IMR-90 (cell line): ENCODE measurements around the gene AFAP1L1. TPM values are rescaled to one million over a fixed set of nuclear protein-coding genes. Genes with fewer than 3 reads are reported as not detected.

Experiments used
- ATAC-seq: fragments of 200-7000 bp; cut with Tn5 transposase; 2 replicates; pipeline ENCODE4 v1.9.1; 2020; ENCODE audit warnings: low read depth, mild to moderate bottlenecking, moderate library complexity
- BruUV-seq: library from RNA; stranded (reverse); fragments of 400-500 nt; replicated peaks from 2 replicates; lab custom pipeline; 2021; lab: Mats Ljungman, UMichigan
- CTCF ChIA-PET: fragments of 300-600 bp; formaldehyde crosslinking; extraction: SDS; loops from one replicate; lab custom pipeline; 2021; ENCODE audit warnings: antibody characterized with exemption; lab: Yijun Ruan, JAX
- POLR2A ChIA-PET: fragments of 300-600 bp; sonication (Branson Sonifier 250); formaldehyde crosslinking; loops from one replicate; lab custom pipeline; 2022; ENCODE audit warnings: antibody characterized with exemption; ENCODE audit not compliant: unreplicated experiment; lab: Charles Lee
- DNase-seq: peaks from one replicate; pipeline ENCODE4 v3.0.0; 2013
- H2AFZ ChIP-seq: replicated peaks from 2 replicates; pipeline ENCODE3; 2013; ENCODE audit warnings: low read length, mild to moderate bottlenecking; ENCODE audit not compliant: poor library complexity
- H2AK5ac ChIP-seq: 2 replicates; pipeline ENCODE4 v1.6.1; 2013; ENCODE audit warnings: low read depth, low read length, inconsistent platforms
- H2AK9ac ChIP-seq: replicated peaks from 2 replicates; pipeline ENCODE3; 2013; ENCODE audit warnings: mild to moderate bottlenecking, low read depth, low read length, moderate library complexity; ENCODE audit not compliant: poor library complexity
- H2BK120ac ChIP-seq: 2 replicates; pipeline ENCODE4 v1.6.1; 2013; ENCODE audit warnings: low read depth, low read length, inconsistent platforms
- H2BK15ac ChIP-seq: 3 replicates; pipeline ENCODE4 v1.6.1; 2013; ENCODE audit warnings: low read depth, low read length, inconsistent platforms
- H2BK20ac ChIP-seq: 2 replicates; pipeline ENCODE4 v1.6.1; 2013; ENCODE audit warnings: low read depth, mild to moderate bottlenecking, inconsistent platforms, low read length, moderate library complexity
- H2BK5ac ChIP-seq: 2 replicates; pipeline ENCODE4 v1.6.1; 2013; ENCODE audit warnings: mild to moderate bottlenecking, low read depth, low read length, inconsistent platforms; ENCODE audit not compliant: poor library complexity, severe bottlenecking
- H3K14ac ChIP-seq: replicated peaks from 2 replicates; pipeline ENCODE4 v1.6.1; 2013; ENCODE audit warnings: low read depth, low read length, inconsistent platforms
- H3K18ac ChIP-seq: 2 replicates; pipeline ENCODE4 v1.6.1; 2013; ENCODE audit warnings: low read depth, low read length, control low read depth
- H3K23ac ChIP-seq: 2 replicates; pipeline ENCODE4 v1.6.1; 2013; ENCODE audit warnings: low read depth, low read length, inconsistent platforms
- H3K27ac ChIP-seq: 2 replicates; pipeline ENCODE4 v1.5.1; 2013; ENCODE audit warnings: mild to moderate bottlenecking, control low read depth, low read length; ENCODE audit not compliant: insufficient read depth
- H3K27me3 ChIP-seq: 2 replicates; pipeline ENCODE4 v1.6.1; 2013; ENCODE audit warnings: low read length; ENCODE audit not compliant: control insufficient read depth, insufficient read depth
- H3K36me3 ChIP-seq: 2 replicates; pipeline ENCODE4 v1.6.1; 2013; ENCODE audit warnings: low read length, mixed read lengths; ENCODE audit not compliant: control insufficient read depth, insufficient read depth
- H3K4ac ChIP-seq: 2 replicates; pipeline ENCODE4 v1.6.1; 2013; ENCODE audit warnings: low read depth, low read length, inconsistent platforms
- H3K4me1 ChIP-seq: 2 replicates; pipeline ENCODE4 v1.6.1; 2013; ENCODE audit warnings: low read length, mixed read lengths; ENCODE audit not compliant: control insufficient read depth, insufficient read depth
- H3K4me2 ChIP-seq: 2 replicates; pipeline ENCODE4 v1.6.1; 2013; ENCODE audit warnings: low read depth, mild to moderate bottlenecking, control low read depth, low read length, moderate library complexity
- H3K4me3 ChIP-seq: 2 replicates; pipeline ENCODE4 v1.5.1; 2013; ENCODE audit warnings: low read depth, mild to moderate bottlenecking, control low read depth, low read length, moderate library complexity; ENCODE audit not compliant: insufficient read depth
- H3K56ac ChIP-seq: 2 replicates; pipeline ENCODE4 v1.6.1; 2013; ENCODE audit warnings: low read length, inconsistent platforms; ENCODE audit not compliant: insufficient read depth; ENCODE audit errors: extremely low read depth
- H3K79me1 ChIP-seq, 2 experiments: 2 replicates each; pipeline ENCODE4 v1.6.1; 2013; ENCODE audit warnings: low read length in 2 of 2, inconsistent platforms in 1 of 2, low read depth in 1 of 2
- H3K9ac ChIP-seq: 2 replicates; pipeline ENCODE4 v1.6.1; 2013; ENCODE audit warnings: low read depth, low read length, control low read depth
- H3K9me1 ChIP-seq: 2 replicates; pipeline ENCODE4 v1.6.1; 2013; ENCODE audit warnings: low read length, inconsistent platforms; ENCODE audit not compliant: insufficient read depth
- H3K9me3 ChIP-seq: 2 replicates; pipeline ENCODE4 v1.6.1; 2013; ENCODE audit warnings: low read length; ENCODE audit not compliant: control insufficient read depth, insufficient read depth
- H4K20me1 ChIP-seq: 2 replicates; pipeline ENCODE4 v1.6.1; 2013; ENCODE audit warnings: low read length, inconsistent platforms; ENCODE audit not compliant: insufficient read depth
- H4K5ac ChIP-seq: 2 replicates; pipeline ENCODE4 v1.6.1; 2013; ENCODE audit warnings: mild to moderate bottlenecking, low read depth, low read length, control low read depth
- H4K8ac ChIP-seq, 2 experiments: 2 replicates each; pipeline ENCODE4 v1.6.1; 2013; ENCODE audit warnings: low read depth in 2 of 2, low read length in 2 of 2, control low read depth in 1 of 2, inconsistent platforms in 1 of 2
- H4K91ac ChIP-seq: 2 replicates; pipeline ENCODE4 v1.6.1; 2013; ENCODE audit warnings: low read depth, low read length, inconsistent platforms; ENCODE audit not compliant: insufficient read depth
- BHLHE40 ChIP-seq: fragments of 150-350 bp; IDR thresholded peaks from 2 replicates; pipeline ENCODE4 v1.6.1; 2016; ENCODE audit warnings: mild to moderate bottlenecking, low read depth, low read length
- CEBPB ChIP-seq: IDR thresholded peaks from 2 replicates; pipeline ENCODE4 v1.6.1; 2012; ENCODE audit warnings: low read depth, low read length, improper control_type of control experiment
- CHD1 ChIP-seq: IDR thresholded peaks from 2 replicates; pipeline ENCODE4 v1.6.1; 2012; ENCODE audit warnings: low read depth, low read length, improper control_type of control experiment
- CTCF ChIP-seq: conservative IDR thresholded peaks from 2 replicates; pipeline ENCODE4 v1.5.1; 2012; ENCODE audit warnings: mild to moderate bottlenecking, low read depth, low read length, improper control_type of control experiment
- ELK1 ChIP-seq: fragments of 150-350 bp; IDR thresholded peaks from 2 replicates; pipeline ENCODE4 v1.6.1; 2016; ENCODE audit warnings: low read depth, mild to moderate bottlenecking, low read length, moderate library complexity, borderline replicate concordance
- MAFK ChIP-seq: IDR thresholded peaks from 2 replicates; pipeline ENCODE4 v1.6.1; 2012; ENCODE audit warnings: low read depth, low read length, improper control_type of control experiment
- MAZ ChIP-seq: IDR thresholded peaks from 2 replicates; pipeline ENCODE4 v1.6.1; 2012; ENCODE audit warnings: low read depth, mild to moderate bottlenecking, low read length, improper control_type of control experiment, moderate library complexity, borderline replicate concordance
- MXI1 ChIP-seq: IDR thresholded peaks from 2 replicates; pipeline ENCODE4 v1.6.1; 2012; ENCODE audit warnings: low read depth, mild to moderate bottlenecking, low read length, moderate library complexity, borderline replicate concordance
- NFE2L2 ChIP-seq: fragments of 150-350 bp; IDR thresholded peaks from 2 replicates; pipeline ENCODE4 v1.6.1; 2016; ENCODE audit warnings: low read depth, mild to moderate bottlenecking, low read length
- RAD21 ChIP-seq: IDR thresholded peaks from 2 replicates; pipeline ENCODE4 v1.6.1; 2012; ENCODE audit warnings: low read length, improper control_type of control experiment
- RCOR1 ChIP-seq: IDR thresholded peaks from 2 replicates; pipeline ENCODE4 v1.6.1; 2012; ENCODE audit warnings: mild to moderate bottlenecking, low read length, improper control_type of control experiment; ENCODE audit not compliant: insufficient replicate concordance
- RFX5 ChIP-seq: IDR thresholded peaks from 2 replicates; pipeline ENCODE4 v1.8.0; 2012; ENCODE audit warnings: low read depth, mild to moderate bottlenecking, low read length, moderate library complexity
- USF2 ChIP-seq: fragments of 150-350 bp; IDR thresholded peaks from 2 replicates; pipeline ENCODE4 v1.6.1; 2017; ENCODE audit warnings: mild to moderate bottlenecking, antibody characterized with exemption, low read length, low read depth
- WGBS, 2 experiments: methylation state at CpG; one replicate each; pipeline versions ENCODE4 v1.1.5 to v1.1.7; 2013; ENCODE audit warnings: missing lambda C conversion rate in 2 of 2; ENCODE audit not compliant: insufficient read length in 1 of 2; ENCODE audit errors: extremely low coverage in 2 of 2; 5-methylcytosine and 5-hydroxymethylcytosine counted together
- dilution Hi-C: fragments of 300-500 bp; cut with HindIII; formaldehyde crosslinking; loops from one replicate; pipeline ENCODE4 v1.14.3; 2018; ENCODE audit warnings: low sequenced_read_pairs; ENCODE audit not compliant: unreplicated experiment
- in situ Hi-C: fragments of 300-500 bp; cut with MboI; formaldehyde crosslinking; loops from 3 replicates; pipeline ENCODE4 v1.14.3; 2019; ENCODE audit warnings: low sequenced_read_pairs, inconsistent platforms, mixed read lengths
- intact Hi-C: fragments of 100-400 bp; cut with micrococcal nuclease; formaldehyde crosslinking; loops from 2 replicates; pipeline ENCODE4 v1.10.0; 2022
- polyA plus RNA-seq, 3 experiments: library from polyadenylated mRNA; depleted of rRNA; stranded (reverse); fragments of >200 nt; gene quantifications; 2 replicates each; pipeline ENCODE4 v1.2.3, GENCODE V29; 2012; ENCODE audit warnings: low replicate concordance in 1 of 3
- total RNA-seq: library from RNA; depleted of rRNA; stranded (reverse); fragments of >200 nt; gene quantifications from 2 replicates; pipeline ENCODE4 v1.2.3, GENCODE V29; 2012

Gene AFAP1L1
- total and polyA plus RNA-seq, 2 of the 4 experiments (the other 2 are of a cell fraction) = 3.3 to 5.7 TPM

- dilution Hi-C loops = no loop called here
- BruUV-seq = no TSS peak
These were observed 10.6 kb downstream of the AFAP1L1 start for GRCh38 chr5:149282027-149282965.

More at GRCh38 chr5:149282027-149282965, 10.6 kb downstream of the AFAP1L1 start:
- no peak overlapping the region for H2BK20ac ChIP-seq
- H2BK5ac ChIP-seq = no peak overlapping the region
- H3K4me1 ChIP-seq = peaks cover 4% of the 10 kb centered on the region
- peaks cover 17% of the 10 kb centered on the region for H3K9me1 ChIP-seq
- no peak overlapping the region for H3K23ac ChIP-seq
- no peak for DNase-seq
- H4K5ac ChIP-seq = no peak overlapping the region
- H3K9me3 ChIP-seq = no peaks in the 10 kb centered on the region
- no peak overlapping the region for H2BK15ac ChIP-seq
- H3K56ac ChIP-seq = no peak overlapping the region
- H2AK9ac ChIP-seq = no peak overlapping the region
- H4K8ac ChIP-seq = no peak overlapping the region
- no peak overlapping the region for H3K14ac ChIP-seq
- no peak overlapping the region for H3K18ac ChIP-seq
- intact Hi-C loops (no loop called here), in situ Hi-C loops (no loop called here)
- H4K20me1 ChIP-seq = peaks cover 4% of the 10 kb centered on the region; the same call in 1 of the 2 replicates
- no peak overlapping the region for H2AFZ ChIP-seq
- POLR2A ChIA-PET = no interaction called here
- no peak overlapping the region for H2BK120ac ChIP-seq
- no peak for TF ChIP-seq CTCF
- TF ChIP-seq RCOR1 = no peak
- no peak for TF ChIP-seq RFX5
- TF ChIP-seq CEBPB = no peak
- TF ChIP-seq CHD1 = no peak
- TF ChIP-seq USF2 = no peak
- TF ChIP-seq MAZ = no peak
- no peak for TF ChIP-seq NFE2L2
- no peak for TF ChIP-seq MAFK
- no peak for TF ChIP-seq MXI1
- no peak for TF ChIP-seq BHLHE40
- TF ChIP-seq ELK1 = no peak
- TF ChIP-seq RAD21 = no peak
- no peak overlapping the region for H3K4ac ChIP-seq
- CTCF ChIA-PET = no interaction called here
- no peak for ATAC-seq
- no peaks in the 10 kb centered on the region for H3K36me3 ChIP-seq
- no peaks in the 10 kb centered on the region; the same call in 1 of the 2 replicates for H3K27me3 ChIP-seq
- H3K4me3 ChIP-seq = no peak overlapping the region
- no peak overlapping the region for H4K91ac ChIP-seq
- H2AK5ac ChIP-seq = no peak overlapping the region
- WGBS, 2 experiments = no CpG with 5 or more reads among the region's 12 CpGs
- H3K27ac ChIP-seq = no peak overlapping the region
- H3K79me1 ChIP-seq = 0 out of 4 replicates have a peak, but pooled peaks cover 0 to 14% of the 10 kb centered on the region in 2 experiments
- H3K9ac ChIP-seq = no peak overlapping the region
- no peak overlapping the region for H3K4me2 ChIP-seq
